Activated T-helper 1 cell treated with anti-CD3 and anti-CD28 coated beads, Interleukin-2, amount 50 U/mL, for 16 hours (primary cell): ENCODE measurements around the gene SMYD2.

Source experiments
- DNase-seq, 2 donors: peaks; one replicate each; pipeline ENCODE4 v3.0.0-alpha.2; 2020; ENCODE audit warnings: low read depth in 1 of 2, low spot score in 1 of 2

SMYD2 gene, protein sequence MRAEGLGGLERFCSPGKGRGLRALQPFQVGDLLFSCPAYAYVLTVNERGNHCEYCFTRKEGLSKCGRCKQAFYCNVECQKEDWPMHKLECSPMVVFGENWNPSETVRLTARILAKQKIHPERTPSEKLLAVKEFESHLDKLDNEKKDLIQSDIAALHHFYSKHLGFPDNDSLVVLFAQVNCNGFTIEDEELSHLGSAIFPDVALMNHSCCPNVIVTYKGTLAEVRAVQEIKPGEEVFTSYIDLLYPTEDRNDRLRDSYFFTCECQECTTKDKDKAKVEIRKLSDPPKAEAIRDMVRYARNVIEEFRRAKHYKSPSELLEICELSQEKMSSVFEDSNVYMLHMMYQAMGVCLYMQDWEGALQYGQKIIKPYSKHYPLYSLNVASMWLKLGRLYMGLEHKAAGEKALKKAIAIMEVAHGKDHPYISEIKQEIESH

DNA sequence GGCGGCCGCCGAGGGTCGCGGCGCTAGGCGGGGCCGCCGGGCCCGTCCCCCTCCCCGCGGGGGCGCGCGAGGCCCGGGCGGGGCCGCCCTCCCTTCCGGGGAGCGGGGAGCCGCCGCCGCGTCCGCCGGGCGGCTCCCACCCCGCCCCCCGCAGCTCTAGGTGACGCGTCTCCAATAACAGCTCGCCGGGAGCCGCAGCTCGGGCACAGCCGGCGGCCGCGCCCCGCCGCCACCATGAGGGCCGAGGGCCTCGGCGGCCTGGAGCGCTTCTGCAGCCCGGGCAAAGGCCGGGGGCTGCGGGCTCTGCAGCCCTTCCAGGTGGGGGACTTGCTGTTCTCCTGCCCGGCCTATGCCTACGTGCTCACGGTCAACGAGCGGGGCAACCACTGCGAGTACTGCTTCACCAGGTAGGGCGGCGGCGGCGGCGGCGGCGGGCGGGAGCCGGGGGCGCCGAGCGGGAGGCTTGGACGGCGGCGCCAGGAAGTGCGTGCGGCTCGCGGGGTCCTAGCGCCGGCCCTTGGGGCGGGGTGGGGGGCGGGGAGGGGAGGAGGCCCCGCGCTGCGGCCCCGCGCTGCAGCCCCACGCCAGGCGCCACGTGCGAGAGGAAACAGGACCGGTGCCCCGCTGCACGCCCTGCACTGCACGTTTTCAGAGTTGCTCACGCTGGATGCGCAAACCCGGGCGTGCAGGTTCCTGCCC is at the start of gene SMYD2:
Gene SMYD2 (plus strand): TSS at position 139 of the 699 bp plus-strand sequence. CDS start 96 bp downstream, at position 235.
- peak; percentile 29 to 49 for DNase-seq

DNA sequence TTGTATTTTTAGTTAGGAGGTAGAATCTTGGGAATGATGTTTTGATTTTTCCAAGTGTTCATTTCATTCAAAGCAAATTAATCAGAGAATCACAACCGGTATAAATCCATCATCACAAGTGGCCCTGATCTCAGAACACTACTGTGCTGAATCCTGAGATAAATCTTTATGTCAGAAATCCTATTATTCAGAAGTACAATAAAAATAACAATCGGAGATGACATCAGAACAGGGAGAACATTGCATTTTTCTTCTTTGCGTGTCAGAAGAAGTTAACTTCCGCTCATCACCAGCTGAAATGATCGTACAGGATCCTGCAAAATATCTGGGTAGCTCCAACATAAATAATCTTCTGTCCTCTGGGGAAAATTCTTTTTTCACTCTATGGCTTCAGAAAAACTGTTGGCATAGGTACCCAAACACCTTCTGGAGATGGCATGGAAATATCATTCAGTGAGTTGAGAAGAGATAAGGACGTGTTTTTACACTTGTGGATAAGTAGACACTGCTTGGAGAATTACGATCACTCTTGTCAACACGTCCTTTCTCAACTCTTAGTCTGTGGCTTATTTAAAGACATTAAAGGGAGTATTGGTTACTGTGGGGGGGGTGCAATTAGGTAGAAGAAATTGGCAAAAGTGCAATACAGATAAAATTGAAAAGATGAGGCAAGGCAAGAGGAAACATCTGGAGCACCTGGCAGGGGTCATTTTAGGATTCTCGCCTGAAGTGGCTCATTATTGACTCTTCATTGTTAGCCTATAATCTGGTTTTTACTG is 46.9 kb upstream of the SMYD2 start:
- no peak for DNase-seq

DNA sequence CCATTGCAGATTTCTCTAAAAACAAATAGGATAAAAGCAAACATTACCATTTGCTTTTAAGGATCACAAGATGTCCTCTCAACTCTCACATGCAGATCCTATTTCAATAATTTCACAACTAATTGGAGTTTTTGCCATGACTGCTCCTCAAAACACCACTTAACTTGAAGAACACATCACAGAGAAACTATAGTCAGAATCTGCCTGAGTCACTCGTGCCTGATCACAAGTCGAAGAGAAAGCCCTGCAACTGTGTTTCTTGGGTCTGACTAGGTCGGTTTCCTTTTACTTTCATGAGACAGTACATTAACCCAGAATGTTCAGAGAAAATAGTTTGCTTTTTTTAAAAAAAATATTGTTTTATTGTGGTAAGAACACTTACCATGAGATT is 46.3 kb upstream of the SMYD2 start:
- DNase-seq: no peak

DNA sequence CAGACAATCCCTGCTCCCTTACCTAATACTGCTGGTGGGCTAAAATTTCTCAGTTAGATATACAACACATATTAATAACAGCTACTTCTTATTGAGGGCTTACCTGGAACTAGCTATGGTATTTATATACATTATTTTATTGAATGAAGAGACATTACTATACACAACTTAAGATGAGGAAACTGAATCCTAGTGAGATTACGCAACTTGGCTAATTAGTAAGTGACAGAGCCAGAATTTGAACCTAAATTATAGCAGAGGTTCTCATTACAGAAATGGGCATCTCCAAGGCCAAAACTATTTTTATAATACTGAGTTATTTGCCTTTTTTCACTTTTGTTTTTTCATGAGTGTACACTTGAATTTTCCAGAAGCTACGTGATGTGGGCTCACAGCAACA is 44.5 kb upstream of the SMYD2 start:
- no peak for DNase-seq

DNA sequence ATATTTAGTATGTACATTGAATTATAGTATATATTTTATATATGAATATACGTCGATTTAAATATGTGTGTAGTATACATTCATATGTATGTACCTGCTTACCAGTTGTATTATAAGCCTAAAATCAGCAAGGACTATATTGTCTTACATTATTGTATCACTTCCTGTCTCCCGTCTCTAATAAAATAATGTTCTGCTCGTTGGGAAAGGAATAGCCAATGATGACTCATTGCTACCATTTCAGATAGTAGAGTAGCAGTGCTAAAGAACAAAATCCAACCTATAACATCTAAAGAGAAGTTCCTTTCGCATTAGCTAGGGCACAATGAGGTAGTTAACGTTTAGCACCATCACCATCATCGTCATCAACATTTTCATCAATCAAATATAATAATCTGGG is 39.9 kb upstream of the SMYD2 start:
- DNase-seq: no peak

DNA sequence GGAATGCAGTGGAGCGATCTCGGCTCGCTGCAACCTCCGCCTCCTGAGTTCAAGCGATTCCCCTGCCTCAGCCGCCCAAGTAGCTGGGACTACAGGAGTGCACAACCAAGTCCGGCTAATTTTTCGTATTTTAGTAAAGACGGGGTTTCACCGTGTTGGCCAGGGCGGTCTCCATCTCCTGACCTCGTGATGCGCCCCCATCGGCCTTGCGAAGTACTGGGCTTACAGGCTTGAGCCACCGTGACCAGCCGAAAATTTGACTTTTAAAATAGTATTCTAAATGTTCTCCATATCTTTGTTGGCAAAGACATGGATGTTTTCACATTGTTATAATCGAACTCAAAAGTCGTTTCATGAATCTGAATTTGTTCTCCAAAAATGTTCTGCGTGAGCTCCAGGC is 36.7 kb upstream of the SMYD2 start:
- DNase-seq: no peak

DNA sequence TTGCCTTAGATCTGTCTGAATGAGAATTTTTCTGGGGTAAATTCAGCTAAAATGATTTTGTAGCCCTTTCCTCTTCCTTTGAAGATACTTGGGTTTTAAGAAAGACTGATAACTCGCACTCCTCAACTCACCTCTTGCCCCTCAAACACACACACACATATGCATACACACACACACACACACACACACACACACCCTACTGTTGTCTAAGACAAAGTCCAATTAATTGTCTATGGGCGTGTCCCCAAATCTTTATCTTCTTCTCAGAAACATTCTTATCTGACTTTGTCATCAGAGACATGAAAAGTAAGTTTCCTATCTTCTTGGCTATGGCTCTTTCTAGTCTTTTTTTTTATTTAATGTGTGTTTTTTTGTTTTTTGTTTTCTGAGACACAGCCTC is 36.1 kb upstream of the SMYD2 start:
- no peak for DNase-seq

DNA sequence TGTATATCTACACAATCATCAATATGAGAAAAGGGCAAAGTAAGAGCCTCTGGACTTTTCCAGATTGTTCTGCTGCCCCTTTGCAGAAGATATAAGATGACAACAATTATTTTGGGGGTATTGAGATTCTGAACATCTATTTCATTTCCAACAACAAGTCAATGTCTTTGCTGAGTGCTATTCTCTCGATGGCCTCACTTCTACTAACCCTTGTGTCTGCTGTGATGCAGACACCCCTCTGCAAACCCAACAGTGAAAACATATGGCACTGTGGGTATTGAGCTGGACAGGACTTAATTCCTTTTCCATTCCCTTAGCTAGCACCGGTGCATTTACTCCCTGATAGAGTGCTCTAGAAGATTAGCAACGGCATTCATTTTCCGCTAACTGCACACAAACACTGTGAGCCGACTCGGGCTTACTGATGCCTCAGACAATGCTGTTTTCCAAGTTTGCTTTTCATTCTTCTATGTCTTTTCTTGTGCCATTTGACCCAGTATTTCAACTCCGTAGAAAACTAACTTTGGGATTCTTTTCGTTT is 33.4 kb upstream of the SMYD2 start:
- no peak for DNase-seq

DNA sequence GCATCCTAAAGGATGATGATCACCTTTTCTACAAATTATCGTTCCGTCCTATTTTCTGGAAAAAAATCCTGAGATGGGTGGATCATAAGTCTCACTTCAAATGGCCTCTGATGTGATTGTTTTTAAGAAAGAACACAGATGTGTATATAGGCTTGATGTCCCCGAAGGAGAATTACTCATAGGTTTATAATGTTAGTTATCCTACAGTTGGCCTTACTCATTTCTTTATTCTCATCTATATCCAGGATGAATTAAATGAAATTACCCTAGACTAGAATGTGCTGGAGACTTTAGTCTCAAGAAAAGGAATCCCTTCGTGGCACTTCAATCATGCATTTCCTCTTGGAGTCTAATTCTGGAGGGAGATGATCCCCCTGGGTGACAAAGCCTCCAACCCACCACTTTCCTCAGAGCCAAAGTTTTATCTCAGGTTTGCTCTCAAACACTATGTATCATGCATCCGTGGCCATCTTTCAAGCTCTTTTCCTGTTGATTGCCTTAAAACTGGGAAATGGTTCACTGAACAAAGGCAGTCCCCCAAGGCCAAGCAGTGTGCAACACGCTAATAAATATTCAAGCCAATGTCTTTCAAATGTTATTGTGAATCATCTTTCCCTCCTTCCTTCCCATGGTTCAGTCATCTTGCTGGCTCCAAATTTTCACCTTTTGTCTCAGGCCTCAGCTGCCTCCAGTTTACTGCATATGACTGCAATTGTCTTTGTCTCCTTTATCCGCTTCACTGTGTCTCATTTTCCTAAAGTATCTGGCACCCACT is 32.5 kb upstream of the SMYD2 start:
- no peak for DNase-seq

DNA sequence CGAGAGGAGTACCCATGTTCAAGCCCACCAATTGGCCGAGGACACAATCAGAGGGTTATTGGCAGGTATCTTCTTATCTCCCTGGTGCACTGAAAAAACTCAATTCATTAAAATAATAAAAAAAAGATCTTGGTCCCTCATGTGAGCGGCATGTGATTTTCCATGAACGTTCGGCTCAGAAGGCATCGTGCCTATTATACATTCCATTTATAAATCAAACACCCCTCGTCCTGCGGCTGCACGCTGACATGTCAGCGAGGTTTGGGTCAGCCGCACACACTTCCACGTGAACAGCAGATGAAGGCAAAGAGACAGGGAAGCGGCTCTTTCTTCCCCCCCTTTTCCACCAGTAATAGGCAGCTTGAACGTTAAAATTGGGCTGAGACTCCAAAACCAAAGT is 31.3 kb upstream of the SMYD2 start:
- DNase-seq: no peak

DNA sequence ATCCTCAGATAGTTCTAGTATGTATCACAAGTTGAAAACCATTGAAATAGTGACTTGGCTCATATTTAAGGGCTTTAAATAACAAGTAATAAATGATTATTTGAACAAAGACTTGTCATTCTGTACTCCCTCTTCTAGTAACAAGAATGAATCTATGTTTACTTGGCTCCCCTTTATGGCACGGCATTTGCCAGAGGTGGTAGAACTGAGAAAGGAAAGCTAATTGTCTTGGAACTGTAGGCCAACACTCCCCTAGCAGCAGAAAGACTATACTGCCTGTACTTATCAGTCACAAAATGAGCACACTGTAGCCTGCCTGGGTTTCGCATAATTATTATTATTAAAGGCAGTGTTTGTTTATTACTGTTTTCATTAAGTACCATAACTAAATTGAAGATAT is 29.6 kb upstream of the SMYD2 start:
- no peak for DNase-seq

DNA sequence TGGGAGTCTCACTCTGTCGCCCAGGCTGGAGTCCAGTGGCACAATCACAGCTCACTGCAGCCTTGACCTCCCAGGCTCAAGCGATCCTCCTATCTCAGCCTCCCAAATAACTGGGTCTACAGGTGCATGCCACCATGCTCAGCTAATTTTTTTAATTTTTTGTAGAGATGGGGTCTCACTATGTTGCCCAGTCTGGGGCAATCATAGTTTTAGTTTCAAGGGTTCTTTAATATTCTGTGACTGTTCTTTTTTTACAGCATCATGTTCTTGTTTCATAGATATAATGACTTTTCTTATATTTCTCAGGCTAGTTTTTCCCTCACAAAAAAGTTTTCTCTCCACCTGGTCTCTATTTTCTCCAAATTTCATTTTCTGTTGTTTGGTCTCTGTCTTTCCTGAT is 25.4 kb upstream of the SMYD2 start:
- DNase-seq: no peak

DNA sequence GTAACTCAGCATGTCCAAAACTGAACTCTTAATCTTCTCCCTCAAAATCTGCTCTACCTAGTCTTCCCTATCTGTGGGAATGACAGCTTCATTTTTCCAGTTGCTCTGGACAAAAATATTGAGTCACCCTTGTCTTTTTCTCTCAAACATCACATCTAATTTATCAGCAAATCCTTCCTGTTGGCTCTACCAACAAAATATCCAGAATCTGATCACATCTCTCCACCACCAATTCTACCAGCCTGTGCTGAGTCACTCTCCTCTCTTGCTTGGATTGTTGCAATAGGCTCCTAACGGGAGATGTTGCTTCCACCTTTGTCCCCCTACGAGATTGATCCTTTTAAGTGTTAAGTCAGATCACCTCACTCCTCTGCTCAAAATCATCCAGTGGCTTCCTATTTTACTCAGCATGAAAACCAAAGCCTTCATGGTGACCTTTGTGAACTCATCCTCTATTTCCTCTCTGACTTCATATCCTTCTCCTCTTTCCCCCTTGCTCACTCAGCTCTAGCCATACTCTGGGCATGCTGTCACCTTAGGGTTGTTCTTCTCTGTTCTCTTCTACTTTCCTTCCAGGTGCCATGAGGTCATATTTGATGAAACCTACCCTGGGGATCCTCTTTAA is 21.5 kb upstream of the SMYD2 start:
- no peak for DNase-seq

DNA sequence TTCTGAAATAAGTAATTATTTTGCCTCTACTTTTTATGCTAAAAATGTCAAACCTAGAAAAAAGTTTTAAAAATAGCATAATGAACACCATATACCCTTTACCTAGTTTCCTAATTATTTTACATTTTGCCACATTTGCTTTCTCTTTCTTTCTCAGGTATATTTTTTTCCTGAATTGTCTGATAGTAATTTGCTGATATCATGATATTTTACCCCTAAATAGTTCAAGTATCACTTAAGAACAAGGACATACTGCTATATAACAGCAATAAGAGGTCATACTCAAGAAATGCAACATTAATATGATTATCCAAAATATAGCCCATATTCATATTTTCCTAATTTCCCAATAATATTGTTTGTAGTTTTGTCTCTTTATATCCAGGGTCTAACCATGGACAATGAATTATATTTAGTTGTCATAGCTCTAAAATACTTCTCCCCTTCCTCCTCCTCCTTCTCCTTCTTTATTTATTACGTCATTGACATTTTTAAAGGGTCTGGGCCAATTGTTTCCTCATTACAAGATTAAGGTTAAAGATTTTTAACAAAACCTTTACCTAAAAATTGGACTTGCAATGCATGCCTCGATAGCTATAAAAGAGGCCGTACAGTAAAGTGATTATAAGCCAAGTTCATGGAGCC is 20.3 kb upstream of the SMYD2 start:
- no peak for DNase-seq

DNA sequence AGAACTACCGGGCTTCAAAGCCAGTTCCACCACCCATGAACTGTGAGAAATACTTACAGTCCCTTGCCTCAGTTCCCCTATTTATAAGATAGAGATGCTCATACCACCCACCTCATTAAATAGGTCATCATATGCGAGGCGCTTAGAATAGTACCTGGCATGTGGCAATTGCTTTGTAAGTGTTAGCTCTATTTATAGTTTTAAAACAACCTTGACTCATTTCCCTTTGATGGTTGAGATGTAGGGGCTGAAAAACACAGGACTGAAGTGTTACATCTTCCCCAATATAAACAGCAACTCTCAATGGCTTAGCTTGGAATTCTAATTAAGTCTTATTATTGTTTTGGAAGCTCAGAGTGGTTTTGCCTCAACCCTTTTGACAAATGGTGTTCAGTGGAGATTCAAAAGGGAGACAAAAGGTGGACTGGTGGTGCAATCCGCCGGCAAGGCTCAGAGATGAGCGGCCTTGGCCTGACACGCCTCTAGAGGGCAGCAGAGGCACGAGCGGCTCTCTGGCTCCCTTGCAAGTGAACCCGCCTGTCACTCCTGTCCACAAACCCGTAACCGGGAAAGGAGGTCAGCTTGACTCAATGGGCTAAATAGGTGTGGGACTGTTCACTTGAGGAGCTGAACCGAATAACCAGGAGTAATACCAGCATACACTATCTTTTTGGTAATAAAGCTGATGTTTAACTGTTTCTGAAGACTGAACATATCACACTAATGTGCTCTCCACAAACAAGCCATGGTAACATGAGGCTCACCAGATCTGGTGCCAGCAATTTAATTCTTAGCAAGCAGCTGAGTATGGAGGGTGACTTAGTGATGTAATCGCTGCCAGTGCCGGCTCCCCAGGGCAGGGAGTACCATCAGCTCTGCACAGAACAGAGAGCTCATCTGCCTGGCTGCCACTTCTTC is 19.5 kb upstream of the SMYD2 start:
- peak; percentile 66 to 67 for DNase-seq

DNA sequence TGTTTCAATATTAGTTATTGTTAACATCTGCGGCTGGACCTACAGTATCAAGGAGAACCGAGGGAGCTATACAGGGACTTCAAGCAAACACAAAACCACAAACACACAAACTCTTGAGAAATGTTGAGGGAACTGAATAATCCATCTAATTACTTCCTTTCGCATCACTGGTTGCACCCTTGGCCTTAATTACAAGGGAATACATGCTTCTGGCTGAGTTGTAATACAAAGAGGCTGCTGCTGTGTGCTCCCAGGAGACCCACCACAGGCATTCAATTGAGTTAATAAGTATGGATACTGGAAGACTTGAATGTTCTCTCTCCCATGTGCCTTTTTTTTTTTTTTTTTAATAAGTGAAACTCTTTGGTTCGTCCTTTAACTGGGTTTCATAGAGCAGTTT is 16.8 kb upstream of the SMYD2 start:
- no peak for DNase-seq

DNA sequence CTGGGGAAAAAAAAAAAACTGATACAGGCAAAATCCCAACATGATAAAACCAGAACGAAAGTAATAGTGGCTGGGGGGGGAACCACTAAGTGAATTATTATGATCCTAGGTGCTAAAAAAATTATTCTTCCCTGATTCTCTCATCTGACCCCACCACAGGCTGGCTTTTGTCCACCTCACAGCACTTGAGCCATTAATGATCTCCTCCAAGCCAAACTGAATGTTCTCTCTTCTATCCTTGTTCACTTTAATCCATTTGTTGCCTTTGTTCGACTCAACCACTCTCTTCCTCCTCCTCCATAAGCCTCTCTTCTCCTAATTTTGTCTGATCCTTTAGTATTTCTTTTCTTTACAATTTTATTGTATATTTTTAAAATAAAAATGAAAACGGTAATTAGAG is 16.0 kb upstream of the SMYD2 start:
- no peak for DNase-seq

DNA sequence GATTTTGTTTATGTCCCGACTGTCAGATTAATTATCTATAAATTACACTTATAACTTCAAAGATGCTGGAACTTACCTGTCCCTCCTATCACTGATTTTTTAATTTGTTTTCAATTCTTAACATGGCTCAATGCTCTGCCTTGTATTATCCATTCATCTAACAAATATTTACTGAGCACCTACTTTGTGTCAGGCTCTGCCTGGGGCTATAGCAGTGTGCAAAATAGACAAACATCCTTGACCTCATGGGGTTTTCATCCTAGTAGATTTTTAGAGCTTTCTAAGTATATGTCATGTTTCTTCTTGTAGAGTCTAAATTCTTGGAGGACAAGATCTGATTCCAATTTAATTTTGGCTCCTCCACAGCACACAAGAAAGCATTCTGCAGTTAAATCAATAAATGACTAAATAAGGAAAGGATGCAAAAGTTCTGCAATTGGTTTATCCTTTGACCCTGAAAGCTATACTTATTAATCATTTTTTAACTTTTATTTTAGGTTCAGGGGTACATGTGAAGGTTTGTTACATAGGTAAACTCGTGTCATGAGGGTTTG is 10.8 kb upstream of the SMYD2 start:
- DNase-seq: no peak
